CD4-positive, alpha-beta memory T cell (primary cell): ENCODE results near the gene LRP1-AS. TPM values are rescaled to one million over a fixed set of nuclear protein-coding genes. Genes with fewer than 3 reads are reported as not detected.

Source experiments
- CTCF ChIA-PET: fragments of 350-600 bp; sonication (Branson Sonifier 250); formaldehyde crosslinking; loops from one replicate; lab custom pipeline; 2021; ENCODE audit warnings: inconsistent platforms; ENCODE audit not compliant: partially characterized antibody; lab: Charles Lee
- POLR2A ChIA-PET: fragments of 350-600 bp; sonication (Branson Sonifier 250); formaldehyde crosslinking; loops from one replicate; lab custom pipeline; 2021; ENCODE audit not compliant: partially characterized antibody; lab: Charles Lee
- DNase-seq, 5 donors: peaks; one replicate each; pipeline versions ENCODE4 v3.0.0 to v3.0.0-alpha.2; 2020 to 2022; ENCODE audit warnings: mixed read lengths in 1 of 5
- H3K27ac ChIP-seq: one replicate; pipeline ENCODE4 v1.7.0; 2013; ENCODE audit warnings: low read depth, low read length
- H3K27me3 ChIP-seq: 2 replicates; pipeline ENCODE4 v1.7.0; 2013; ENCODE audit warnings: mild to moderate bottlenecking, low read length, moderate library complexity; ENCODE audit not compliant: insufficient read depth
- H3K36me3 ChIP-seq: 2 replicates; pipeline ENCODE4 v1.7.0; 2013; ENCODE audit warnings: mild to moderate bottlenecking, low read length, moderate library complexity; ENCODE audit not compliant: insufficient read depth
- H3K4me1 ChIP-seq: 2 replicates; pipeline ENCODE4 v1.7.0; 2013; ENCODE audit warnings: mild to moderate bottlenecking, low read length, moderate library complexity; ENCODE audit not compliant: insufficient read depth
- H3K4me3 ChIP-seq, 2 donors: one replicate each; pipeline ENCODE4 v1.7.0; 2013; ENCODE audit warnings: low read length in 2 of 2, mild to moderate bottlenecking in 1 of 2
- H3K9me3 ChIP-seq, 2 donors: one replicate each; pipeline ENCODE4 v1.7.0; 2013; ENCODE audit warnings: low read length in 2 of 2, control low read depth in 1 of 2; ENCODE audit not compliant: control insufficient read depth in 1 of 2
- H3K27ac Mint-ChIP-seq, 7 donors: one replicate each; pipeline ENCODE4 v1.8.0; 2020 to 2021; ENCODE audit warnings: mixed read lengths in 7 of 7, mild to moderate bottlenecking in 6 of 7, inconsistent platforms in 3 of 7, moderate library complexity in 3 of 7
- H3K27me3 Mint-ChIP-seq, 2 donors: one replicate each; pipeline ENCODE4 v1.8.0; 2020 to 2021; ENCODE audit warnings: mixed read lengths in 2 of 2
- H3K36me3 Mint-ChIP-seq, 2 donors: one replicate each; pipeline ENCODE4 v1.8.0; 2020 to 2021; ENCODE audit warnings: mixed read lengths in 2 of 2, inconsistent platforms in 1 of 2, mild to moderate bottlenecking in 1 of 2
- H3K4me1 Mint-ChIP-seq, 4 donors: one replicate each; pipeline ENCODE4 v1.8.0; 2020 to 2021; ENCODE audit warnings: mixed read lengths in 4 of 4, mild to moderate bottlenecking in 1 of 4
- H3K4me3 Mint-ChIP-seq, 8 donors: one replicate each; pipeline ENCODE4 v1.8.0; 2020 to 2021; ENCODE audit warnings: mixed read lengths in 8 of 8, mild to moderate bottlenecking in 7 of 8, moderate library complexity in 6 of 8, inconsistent platforms in 3 of 8
- H3K9me3 Mint-ChIP-seq, 8 donors: one replicate each; pipeline ENCODE4 v1.8.0; 2020 to 2021; ENCODE audit warnings: mixed read lengths in 8 of 8, mild to moderate bottlenecking in 5 of 8, inconsistent platforms in 3 of 8, moderate library complexity in 1 of 8
- intact Hi-C: fragments of 100-400 bp; cut with micrococcal nuclease; formaldehyde crosslinking; loops from one replicate; pipeline ENCODE4 v1.15.1; 2023
- polyA plus RNA-seq, 2 donors: library from polyadenylated mRNA; unstranded; fragments of 300-500 nt; fragmentation: Illumina TruSeq; gene quantifications; one replicate each; pipeline ENCODE4 v1.2.3, GENCODE V29; 2021
- total RNA-seq, 2 experiments: library from RNA; stranded (reverse); gene quantifications; one replicate each; pipeline ENCODE4 v1.2.3, GENCODE V29; 2021

The LRP1-AS gene
- total and polyA plus RNA-seq, 4 experiments from 2014 or later, result not detected

DNA sequence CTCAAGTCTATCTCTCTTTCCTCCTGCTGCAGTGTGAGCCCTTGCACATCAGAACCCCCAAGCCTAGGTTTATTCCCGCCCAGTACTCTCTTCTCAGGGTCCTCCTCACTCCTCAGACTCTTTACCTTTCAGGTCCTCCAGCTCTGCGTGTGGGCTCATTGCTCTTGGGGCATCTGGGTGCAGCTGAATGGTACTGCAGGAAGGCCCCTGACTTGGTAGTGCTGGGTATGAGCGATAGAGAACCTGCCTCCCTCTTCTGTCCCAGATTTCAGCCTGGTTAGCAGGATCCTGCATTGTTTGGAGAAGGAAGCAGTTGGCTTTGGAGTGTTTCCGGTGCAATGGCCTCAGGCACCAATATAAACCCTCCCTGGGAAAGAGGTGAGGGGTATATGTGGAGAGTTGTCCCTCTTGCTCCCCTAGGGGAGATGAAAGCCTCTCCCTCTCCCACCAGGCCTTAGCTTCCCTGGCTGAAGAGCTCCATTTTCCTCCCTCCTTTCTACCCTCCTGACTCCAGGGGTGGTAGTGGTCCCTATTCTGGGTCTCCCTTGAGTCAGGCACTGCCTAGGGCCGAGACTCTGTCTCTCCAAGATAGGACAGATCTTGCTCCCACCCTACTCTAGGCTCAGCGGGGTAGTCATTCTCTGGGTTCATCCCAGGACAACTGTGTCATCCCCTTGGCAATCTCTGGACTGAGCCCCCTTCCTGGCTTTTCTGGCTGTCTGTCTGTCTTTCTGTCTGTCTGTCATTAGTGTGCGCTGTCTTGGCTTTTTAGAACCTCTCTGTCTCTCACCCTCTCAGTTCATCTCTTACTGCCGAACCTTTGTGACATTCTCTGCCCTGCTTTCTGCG, 15.3 kb downstream of the LRP1-AS start:
- intact Hi-C loops, result no loop called here
- POLR2A ChIA-PET, result interaction anchor here (1.9 kb wide), 1 partner anchor 21 kb away, joined by 5 read pairs; the partner anchor contains the start of gene STAT6
- CTCF ChIA-PET, result interaction anchor here (0.6 to 3.0 kb wide), 4 partner anchors 9 to 51 kb away, joined by 3 to 15 read pairs (median 4); no protein-coding TSS in a partner anchor
- Mint-ChIP-seq H3K27me3 (no peaks in the 10 kb centered on the region), H3K4me1 (peaks cover 3 to 22% (median 11%) of the 10 kb centered on the region in 4 donors), H3K36me3 (no peaks in the 10 kb centered on the region), H3K9me3 (no peaks in the 10 kb centered on the region), H3K4me3 (peak overlapping the region in 1 of 8 donors; percentile 5), H3K27ac (peak overlapping the region in 6 of 7 donors; percentile 9 to 88 (median 46))
- no peak for DNase-seq
- H3K4me3 ChIP-seq, result no peak overlapping the region
- no peaks in the 10 kb centered on the region for H3K9me3 ChIP-seq
- H3K27ac ChIP-seq, result no peak overlapping the region
- peaks cover 5% of the 10 kb centered on the region for H3K4me1 ChIP-seq
- H3K27me3 ChIP-seq, result no peaks in the 10 kb centered on the region
- H3K36me3 ChIP-seq, result no peaks in the 10 kb centered on the region

DNA sequence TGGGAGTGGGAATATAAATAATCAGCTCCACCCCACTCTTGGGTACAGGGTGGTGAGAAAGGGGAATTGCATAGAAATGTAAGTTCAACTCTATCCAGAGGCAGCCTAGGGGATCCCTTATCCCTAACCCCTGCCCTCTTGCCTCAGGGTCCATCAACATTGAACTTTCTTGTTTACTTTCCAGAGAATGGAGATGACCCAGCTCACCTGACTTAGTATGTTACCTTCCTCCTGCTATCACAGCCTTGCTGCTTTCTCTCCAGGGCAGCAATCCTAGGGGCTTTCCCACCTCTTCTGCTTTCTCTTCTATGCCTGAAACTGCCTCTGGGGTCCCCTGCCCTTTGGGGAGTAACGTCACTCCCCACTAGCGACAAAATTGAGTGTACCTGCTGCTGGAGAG, 16.5 kb downstream of the LRP1-AS start:
- no peak for DNase-seq
- CTCF ChIA-PET, result interaction anchor here (0.6 to 1.4 kb wide), 3 partner anchors 45 to 112 kb away, joined by 3 to 5 read pairs (median 4); no protein-coding TSS in a partner anchor
- Histone ChIP-seq H3K27me3 (no peaks in the 10 kb centered on the region), H3K4me3 (no peak overlapping the region), H3K36me3 (no peaks in the 10 kb centered on the region), H3K27ac (no peak overlapping the region), H3K4me1 (peaks cover 8% of the 10 kb centered on the region), H3K9me3 (no peaks in the 10 kb centered on the region)
- intact Hi-C loops, result no loop called here
- peaks cover 4 to 30% (median 11%) of the 10 kb centered on the region in 4 donors for H3K4me1 Mint-ChIP-seq
- POLR2A ChIA-PET, result interaction anchor here (5.1 kb wide), 1 partner anchor 19 kb away, joined by 57 read pairs; the partner anchor contains the start of gene STAT6
- H3K9me3 Mint-ChIP-seq, result no peaks in the 10 kb centered on the region
- no peaks in the 10 kb centered on the region for H3K27me3 Mint-ChIP-seq
- H3K36me3 Mint-ChIP-seq, result no peaks in the 10 kb centered on the region
- H3K4me3 Mint-ChIP-seq, result peak overlapping the region in 4 of 8 donors; percentile 1 to 64 (median 26)
- H3K27ac Mint-ChIP-seq, result peak overlapping the region in 2 of 7 donors; percentile 9 to 13

DNA sequence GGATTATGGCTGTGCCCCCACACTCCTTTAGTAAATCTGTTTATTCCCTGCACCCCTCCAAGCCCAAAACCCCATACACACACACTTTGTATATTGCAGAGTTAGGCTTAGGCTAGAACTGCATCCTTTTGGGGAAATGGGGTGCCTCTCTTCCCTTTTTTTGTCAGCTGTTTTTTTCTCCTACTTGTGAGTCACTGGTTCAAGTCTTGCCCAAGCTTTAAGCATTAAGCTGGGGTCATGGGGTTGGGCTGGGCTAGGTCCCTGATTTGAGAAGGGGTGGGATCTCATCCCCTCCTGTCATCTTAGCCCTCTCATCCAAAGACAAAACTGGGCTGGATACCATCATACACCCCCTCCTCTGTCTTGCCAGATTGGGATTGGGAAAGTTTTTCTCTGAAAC, 17.5 kb downstream of the LRP1-AS start:
- Mint-ChIP-seq H3K27me3 (no peaks in the 10 kb centered on the region), H3K36me3 (no peaks in the 10 kb centered on the region), H3K9me3 (no peaks in the 10 kb centered on the region), H3K27ac (peak overlapping the region in 6 of 7 donors; percentile 43 to 85 (median 56)), H3K4me3 (peak overlapping the region; percentile 10 to 74 (median 70)), H3K4me1 (peaks cover 4 to 30% (median 11%) of the 10 kb centered on the region in 4 donors)
- Histone ChIP-seq H3K27ac (no peak overlapping the region), H3K4me1 (peaks cover 8% of the 10 kb centered on the region), H3K9me3 (no peaks in the 10 kb centered on the region), H3K4me3 (no peak overlapping the region), H3K27me3 (no peaks in the 10 kb centered on the region), H3K36me3 (no peaks in the 10 kb centered on the region)
- intact Hi-C loops, result no loop called here
- CTCF ChIA-PET, result interaction anchor here (1.0 to 10.4 kb wide), 5 partner anchors 13 to 113 kb away, joined by 3 to 207 read pairs (median 4); no protein-coding TSS in a partner anchor
- POLR2A ChIA-PET, result interaction anchor here (1.4 to 5.1 kb wide), 2 partner anchors 18 to 493 kb away, joined by 4 to 57 read pairs; partner anchors contain the start of gene STAT6
- no peak for DNase-seq

DNA sequence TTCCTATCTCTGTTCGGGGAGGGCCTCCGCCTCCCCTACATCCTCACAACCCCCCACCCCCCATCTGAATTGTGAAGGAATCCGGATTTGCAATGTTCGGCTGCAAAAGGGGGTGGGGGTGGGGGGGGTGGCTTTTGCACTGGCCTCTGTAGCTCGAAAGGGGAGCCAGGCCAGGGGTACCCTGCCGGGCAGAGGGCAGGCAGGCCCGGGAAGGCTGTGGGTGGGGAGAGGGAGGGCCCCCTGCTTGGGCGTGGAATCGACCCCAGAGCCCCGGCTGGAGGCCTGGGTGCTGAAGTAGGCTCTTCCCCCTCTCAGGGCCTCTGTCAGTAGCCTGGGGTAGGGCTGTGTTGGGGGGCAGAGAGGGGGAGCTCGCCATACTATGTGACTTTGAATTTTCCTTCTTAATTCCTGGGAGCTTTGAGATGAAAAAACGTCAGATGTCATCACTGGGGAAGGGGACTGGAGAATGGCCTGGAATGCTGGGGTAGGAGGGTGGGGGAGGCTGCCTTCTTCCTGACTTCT, 18.0 kb downstream of the LRP1-AS start:
- no peaks in the 10 kb centered on the region for H3K27me3 ChIP-seq
- Mint-ChIP-seq H3K27me3 (no peaks in the 10 kb centered on the region), H3K27ac (peak overlapping the region in 6 of 7 donors; percentile 22 to 85 (median 50)), H3K4me3 (peak overlapping the region; percentile 10 to 92 (median 70)), H3K4me1 (peaks cover 5 to 30% (median 12%) of the 10 kb centered on the region in 4 donors), H3K36me3 (no peaks in the 10 kb centered on the region), H3K9me3 (no peaks in the 10 kb centered on the region)
- DNase-seq, result no peak
- no peak overlapping the region for H3K27ac ChIP-seq
- peaks cover 8% of the 10 kb centered on the region for H3K4me1 ChIP-seq
- no peaks in the 10 kb centered on the region for H3K9me3 ChIP-seq
- CTCF ChIA-PET, result interaction anchor here (1.0 to 10.4 kb wide), 7 partner anchors 12 to 114 kb away, joined by 3 to 207 read pairs (median 4); partner anchors contain the start of gene STAT6
- H3K36me3 ChIP-seq, result no peaks in the 10 kb centered on the region
- no peak overlapping the region for H3K4me3 ChIP-seq
- POLR2A ChIA-PET, result interaction anchor here (1.4 to 5.1 kb wide), 2 partner anchors 18 to 493 kb away, joined by 4 to 57 read pairs; partner anchors contain the start of gene STAT6
- intact Hi-C loops, result no loop called here

DNA sequence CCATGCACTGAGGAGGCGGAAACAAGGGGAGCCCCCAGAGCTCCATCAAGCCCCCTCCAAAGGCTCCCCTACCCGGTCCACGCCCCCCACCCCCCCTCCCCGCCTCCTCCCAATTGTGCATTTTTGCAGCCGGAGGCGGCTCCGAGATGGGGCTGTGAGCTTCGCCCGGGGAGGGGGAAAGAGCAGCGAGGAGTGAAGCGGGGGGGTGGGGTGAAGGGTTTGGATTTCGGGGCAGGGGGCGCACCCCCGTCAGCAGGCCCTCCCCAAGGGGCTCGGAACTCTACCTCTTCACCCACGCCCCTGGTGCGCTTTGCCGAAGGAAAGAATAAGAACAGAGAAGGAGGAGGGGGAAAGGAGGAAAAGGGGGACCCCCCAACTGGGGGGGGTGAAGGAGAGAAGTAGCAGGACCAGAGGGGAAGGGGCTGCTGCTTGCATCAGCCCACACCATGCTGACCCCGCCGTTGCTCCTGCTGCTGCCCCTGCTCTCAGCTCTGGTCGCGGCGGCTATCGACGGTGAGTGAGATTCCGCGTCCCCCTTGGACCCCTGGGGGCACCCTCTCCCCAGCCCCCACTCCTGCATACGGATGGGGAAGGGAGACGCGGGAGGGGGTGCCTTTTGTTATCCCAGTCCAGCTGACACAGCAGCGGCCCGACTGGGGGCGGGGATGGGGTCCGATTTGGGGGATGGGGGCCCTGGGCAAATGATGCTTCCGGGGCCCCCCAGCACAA, 18.7 kb downstream of the LRP1-AS start:
- ChIA-PET CTCF (interaction anchor here (0.6 to 10.4 kb wide), 10 partner anchors 12 to 132 kb away, joined by 3 to 207 read pairs (median 5); partner anchors contain the start of gene STAT6), POLR2A (interaction anchor here (0.9 to 5.1 kb wide), 9 partner anchors 17 to 492 kb away, joined by 3 to 57 read pairs (median 4); partner anchors contain the start of genes NAB2, PTGES3 and STAT6)
- Histone ChIP-seq H3K4me1 (peaks cover 8% of the 10 kb centered on the region), H3K36me3 (no peaks in the 10 kb centered on the region), H3K27ac (no peak overlapping the region), H3K4me3 (peak overlapping the region in 1 of 2 donors; percentile 40), H3K9me3 (no peaks in the 10 kb centered on the region), H3K27me3 (no peaks in the 10 kb centered on the region)
- peaks cover 8 to 30% (median 14%) of the 10 kb centered on the region in 4 donors for H3K4me1 Mint-ChIP-seq
- no peaks in the 10 kb centered on the region for H3K9me3 Mint-ChIP-seq
- no peaks in the 10 kb centered on the region for H3K36me3 Mint-ChIP-seq
- peak overlapping the region in 5 of 7 donors; percentile 22 to 91 (median 79) for H3K27ac Mint-ChIP-seq
- H3K27me3 Mint-ChIP-seq, result no peaks in the 10 kb centered on the region
- intact Hi-C loops, result loop anchor here (1.0 kb wide), 1 partner anchor 16 kb away; no protein-coding TSS in a partner anchor
- H3K4me3 Mint-ChIP-seq, result peak overlapping the region; percentile 23 to 92 (median 90)
- no peak for DNase-seq

DNA sequence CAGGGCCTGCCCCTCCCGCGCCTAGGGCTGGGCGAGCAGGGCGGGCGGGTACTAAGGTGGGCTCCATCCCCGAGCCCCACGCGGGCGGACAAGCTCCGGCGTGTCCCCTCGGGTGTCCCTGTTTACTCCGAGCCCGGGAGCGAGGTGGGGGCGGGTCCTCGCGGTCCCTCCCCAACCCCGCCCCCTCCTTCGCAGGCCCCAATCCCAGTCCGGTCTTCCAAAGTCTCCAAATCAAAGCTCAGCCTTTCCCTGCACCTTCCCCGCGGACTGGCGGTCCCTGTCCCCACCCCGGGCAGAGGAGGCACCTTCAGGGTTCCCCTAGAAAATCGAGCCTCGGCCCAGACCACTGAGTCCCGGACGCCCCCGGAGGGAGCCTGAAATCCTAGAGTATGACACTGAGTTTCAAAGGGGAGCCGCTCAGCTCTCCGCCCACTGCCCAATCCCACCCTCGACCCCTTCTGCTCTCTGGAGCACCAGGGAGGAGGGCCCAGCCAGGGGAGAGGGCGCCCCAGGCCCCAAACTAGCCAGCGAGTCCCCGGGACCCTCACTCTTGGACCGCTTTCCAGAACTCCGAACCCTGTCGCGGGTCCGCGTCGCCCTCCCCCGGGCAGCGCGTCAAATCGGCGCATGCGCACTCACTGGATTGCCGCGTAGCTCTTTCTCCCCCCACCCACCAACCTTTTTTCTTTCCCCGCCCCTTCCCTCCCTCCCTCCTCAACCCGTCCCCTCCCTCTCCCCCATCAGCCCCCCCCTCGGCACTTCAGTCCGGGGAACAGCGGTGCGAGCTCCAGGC, 19.5 kb downstream of the LRP1-AS start, which contains the start of gene LRP1:
Gene LRP1, plus strand, starts transcription at position 758 of the 793 bp plus-strand sequence. CDS start 482 bp downstream, outside the sequence.
- POLR2A ChIA-PET, result interaction anchor here (0.9 to 5.1 kb wide), 9 partner anchors 16 to 440 kb away, joined by 3 to 57 read pairs (median 4); partner anchors contain the start of genes NAB2, PTGES3 and STAT6
- Histone ChIP-seq H3K4me1 (peaks cover 8% of the 10 kb centered on the region), H3K4me3 (peak within 1 kb of the TSS; percentile 61 to 77), H3K27me3 (no peaks in the 10 kb centered on the region), H3K27ac (peak within 1 kb of the TSS; percentile 59), H3K36me3 (no peaks in the 10 kb centered on the region), H3K9me3 (no peaks in the 10 kb centered on the region)
- DNase-seq, result peak; percentile 73 to 81 (median 77)
- intact Hi-C loops, result loop anchor here (1.0 kb wide), 1 partner anchor 16 kb away; no protein-coding TSS in a partner anchor
- H3K27me3 Mint-ChIP-seq, result no peaks in the 10 kb centered on the region
- H3K4me3 Mint-ChIP-seq, result peak within 1 kb of the TSS; percentile 84 to 92 (median 90)
- CTCF ChIA-PET, result interaction anchor here (0.6 to 10.4 kb wide), 9 partner anchors 11 to 131 kb away, joined by 3 to 207 read pairs (median 6); partner anchors contain the start of gene STAT6
- H3K4me1 Mint-ChIP-seq, result peaks cover 8 to 30% (median 14%) of the 10 kb centered on the region in 4 donors
- no peaks in the 10 kb centered on the region for H3K9me3 Mint-ChIP-seq
- peak within 1 kb of the TSS; percentile 43 to 91 (median 89) for H3K27ac Mint-ChIP-seq
- H3K36me3 Mint-ChIP-seq, result no peaks in the 10 kb centered on the region
